HepG2 (cell line): ENCODE data around the gene FOXN3. TPM values are rescaled to one million over a fixed set of nuclear protein-coding genes. Genes with fewer than 3 reads are reported as not detected.

Experiments
- ATAC-seq: fragments of 200-7000 bp; cut with Tn5 transposase; 3 replicates; pipeline ENCODE4 v1.9.1; 2020; ENCODE audit warnings: mild to moderate bottlenecking, moderate library complexity
- BruUV-seq: library from RNA; stranded (reverse); fragments of 400-500 nt; replicated peaks from 2 replicates; lab custom pipeline; 2021; lab: Mats Ljungman, UMichigan
- CTCF ChIA-PET: fragments of 300-600 bp; formaldehyde crosslinking; extraction: SDS; loops from one replicate; lab custom pipeline; 2021; ENCODE audit warnings: low total read pairs, inconsistent platforms, low intra/inter-chr PET ratio; lab: Yijun Ruan, JAX
- POLR2A ChIA-PET: fragments of 350-600 bp; sonication (Branson Sonifier 250); formaldehyde crosslinking; loops from one replicate; lab custom pipeline; 2020; ENCODE audit warnings: antibody characterized with exemption, inconsistent platforms; lab: Yijun Ruan, JAX
- DNase-seq: peaks from one replicate; pipeline ENCODE4 v3.0.0-alpha.2; 2015; ENCODE audit warnings: low spot score
- FAIRE-seq: peaks from 3 replicates; lab custom pipeline; 2011; peaks lifted over from hg19 to GRCh38; lab: Jason Lieb, UNC
- H2AFZ ChIP-seq: one replicate; pipeline ENCODE4 v1.6.1; 2011; ENCODE audit warnings: low read length, inconsistent platforms
- H3K27ac ChIP-seq: fragments of 300-600 bp; 3 replicates; pipeline ENCODE4 v1.8.0; 2011; ENCODE audit warnings: mixed run types, mild to moderate bottlenecking, mixed read lengths, low read length, inconsistent platforms; ENCODE audit not compliant: insufficient read depth; ENCODE audit errors: extremely low read length
- H3K27me3 ChIP-seq, 2 experiments: fragments of 200-600 bp in 1 of 2; 2 replicates in 1 of 2; 3 replicates in 1 of 2; pipeline versions ENCODE4 v1.6.0 to v1.8.0; 2011; ENCODE audit warnings: low read length in 2 of 2, mild to moderate bottlenecking in 2 of 2, moderate library complexity in 2 of 2, inconsistent platforms in 1 of 2; ENCODE audit not compliant: insufficient read depth in 2 of 2, control insufficient read depth in 1 of 2
- H3K36me3 ChIP-seq, 2 experiments: fragments of 200-600 bp in 1 of 2; replicated peaks in 1 of 2; 2 replicates in 1 of 2; 3 replicates in 1 of 2; pipeline versions ENCODE4 v1.5.1 to v1.8.0; 2011; ENCODE audit warnings: low read length in 2 of 2, inconsistent platforms in 1 of 2; ENCODE audit not compliant: insufficient read depth in 2 of 2, control insufficient read depth in 1 of 2
- H3K4me1 ChIP-seq: 2 replicates; pipeline ENCODE4 v1.5.1; 2012; ENCODE audit warnings: low read length, inconsistent platforms; ENCODE audit not compliant: insufficient read depth
- H3K4me2 ChIP-seq: 2 replicates; pipeline ENCODE4 v1.6.0; 2011; ENCODE audit warnings: low read depth, low read length, inconsistent platforms
- H3K4me3 ChIP-seq, 3 experiments: fragments of 200-600 bp in 1 of 3; sonication (generic), shearing (Covaris generic) in 1 of 3; replicated peaks in 1 of 3; 2 replicates each; pipeline ENCODE4 v1.5.1; 2011 to 2016; ENCODE audit warnings: low read length in 3 of 3, inconsistent platforms in 2 of 3, low read depth in 2 of 3, mild to moderate bottlenecking in 2 of 3, control low read depth in 1 of 3, mixed read lengths in 1 of 3; ENCODE audit not compliant: insufficient read depth in 1 of 3
- H3K79me2 ChIP-seq: one replicate; pipeline ENCODE4 v1.6.1; 2011; ENCODE audit warnings: low read length, inconsistent platforms; ENCODE audit not compliant: insufficient read depth
- H3K9ac ChIP-seq: 2 replicates; pipeline ENCODE4 v1.6.0; 2011; ENCODE audit warnings: mild to moderate bottlenecking, low read depth, low read length, inconsistent platforms; ENCODE audit not compliant: insufficient read depth
- H3K9me3 ChIP-seq: 2 replicates; pipeline ENCODE4 v1.5.1; 2012; ENCODE audit warnings: mild to moderate bottlenecking, low read length
- H4K20me1 ChIP-seq: 2 replicates; pipeline ENCODE4 v1.6.0; 2011; ENCODE audit warnings: inconsistent platforms, mild to moderate bottlenecking, low read length, moderate library complexity; ENCODE audit not compliant: insufficient read depth
- ARHGAP35 ChIP-seq: sonication (generic); formaldehyde crosslinking; IDR thresholded peaks from 2 replicates; pipeline ENCODE4 v1.9.0; 2022; ENCODE audit warnings: mild to moderate bottlenecking, inconsistent platforms, moderate library complexity, missing genetic modification reagents, borderline replicate concordance
- DNMT1 ChIP-seq: sonication (generic); formaldehyde crosslinking; IDR thresholded peaks from 2 replicates; pipeline ENCODE4 v1.5.1; 2020; ENCODE audit warnings: mild to moderate bottlenecking, missing genetic modification reagents
- ETV6 ChIP-seq: sonication (generic); formaldehyde crosslinking; conservative IDR thresholded peaks from 2 replicates; pipeline ENCODE4 v1.4.0; 2020; ENCODE audit warnings: missing genetic modification reagents
- HMG20B ChIP-seq: conservative IDR thresholded peaks from 2 replicates; pipeline ENCODE4 v1.6.1; 2016; ENCODE audit warnings: missing genetic modification reagents, missing compliant biosample characterization
- MATR3 ChIP-seq: sonication (generic); formaldehyde crosslinking; IDR thresholded peaks from 2 replicates; pipeline ENCODE4 v1.4.0; 2020; ENCODE audit warnings: missing genetic modification reagents
- RFX1 ChIP-seq: fragments of 450-650 bp; IDR thresholded peaks from 2 replicates; pipeline ENCODE4 v1.6.1; 2017
- SMAD9 ChIP-seq: sonication (generic); formaldehyde crosslinking; IDR thresholded peaks from 2 replicates; pipeline ENCODE4 v1.5.1; 2020; ENCODE audit warnings: mild to moderate bottlenecking, missing genetic modification reagents
- SUZ12 ChIP-seq: fragments of 150-350 bp; IDR thresholded peaks from 2 replicates; pipeline ENCODE4 v1.6.1; 2014; ENCODE audit warnings: low read depth, low read length
- ZNF274 ChIP-seq: sonication (generic); formaldehyde crosslinking; IDR thresholded peaks from 2 replicates; pipeline ENCODE4 v1.5.1; 2020; ENCODE audit warnings: mild to moderate bottlenecking, missing genetic modification reagents
- ZNF563 ChIP-seq: sonication (generic); formaldehyde crosslinking; IDR thresholded peaks from 2 replicates; pipeline ENCODE4 v1.8.0; 2022; ENCODE audit warnings: mild to moderate bottlenecking, moderate library complexity, missing genetic modification reagents
- ZSCAN20 ChIP-seq: sonication (generic); formaldehyde crosslinking; IDR thresholded peaks from 2 replicates; pipeline ENCODE4 v1.4.0; 2020; ENCODE audit warnings: missing genetic modification reagents, mild to moderate bottlenecking, borderline replicate concordance
- ZSCAN22 ChIP-seq: sonication (generic); formaldehyde crosslinking; IDR thresholded peaks from 2 replicates; pipeline ENCODE4 v1.4.0; 2020; ENCODE audit warnings: mild to moderate bottlenecking, missing genetic modification reagents
- WGBS: methylation state at CpG from one replicate; pipeline ENCODE4 v1.1.6; 2017; ENCODE audit warnings: low lambda C conversion rate; 5-methylcytosine and 5-hydroxymethylcytosine counted together
- in situ Hi-C: cut with HindIII; loops from 2 replicates; pipeline ENCODE4 v1.10.0; 2017; ENCODE audit warnings: low pct_unique_long_range_greater_than_20kb; ENCODE audit not compliant: extremely low pct_ligation_motif_present
- intact Hi-C: fragments of 100-400 bp; cut with micrococcal nuclease; formaldehyde crosslinking; loops from one replicate; pipeline ENCODE4 v1.10.0; 2022; ENCODE audit not compliant: unreplicated experiment
- polyA plus RNA-seq, 8 experiments: library from polyadenylated mRNA; depleted of rRNA in 3 of 8; stranded (reverse) in 7 of 8; unstranded in 1 of 8; fragments of >200 nt; fragmentation: Illumina TruSeq in 4 of 8; extraction: Trizol in 4 of 8; gene quantifications; 2 replicates each; pipeline versions ENCODE4 v1.2.1 to v1.2.3, GENCODE V29; 2011 to 2016; ENCODE audit warnings: low read depth in 4 of 8, missing spikeins in 1 of 8, mixed read lengths in 1 of 8; ENCODE audit not compliant: insufficient read depth in 1 of 8
- total RNA-seq, 5 experiments: library from RNA; depleted of rRNA; stranded (reverse); fragments of >200 nt; fragmentation: Illumina TruSeq; extraction: Trizol; gene quantifications; 2 replicates each; pipeline ENCODE4 v1.2.3, GENCODE V29; 2016; ENCODE audit warnings: low read depth in 1 of 5
- TF ChIP-seq, protein P1 (sequence below): sonication (generic); formaldehyde crosslinking; IDR thresholded peaks from 2 replicates; pipeline ENCODE4 v1.4.0; 2020; ENCODE audit warnings: missing genetic modification reagents; ENCODE audit errors: not compliant biosample characterization

Gene FOXN3
- total and polyA plus RNA-seq, 2 of the 13 experiments (the other 11 are each of a cell fraction or from before 2014, with no cell fraction given) = 32.4 to 70.2 TPM

DNA sequence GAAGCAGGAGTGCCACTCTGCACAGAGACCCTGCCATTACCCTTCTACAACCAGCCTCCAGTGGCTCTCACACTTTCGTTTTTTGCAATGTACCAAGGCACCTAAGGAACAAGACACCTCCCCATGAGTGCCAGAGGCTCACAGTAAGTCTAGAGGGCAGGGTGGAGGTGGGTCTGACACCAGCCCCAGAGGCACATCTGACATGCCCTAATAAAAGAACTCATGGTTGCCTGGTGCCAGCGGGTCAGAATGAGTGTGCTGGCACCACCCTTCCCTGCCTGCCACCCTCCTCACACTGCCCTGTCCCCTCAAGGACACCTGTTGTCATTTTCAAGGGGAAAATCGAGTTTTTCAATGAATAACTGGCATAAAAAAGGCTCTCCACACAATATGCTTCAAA, 161.2 kb downstream of the FOXN3 start:
- H3K4me3 ChIP-seq = no peak overlapping the region
- 96% methylated on average over 2 of the region's 3 CpGs for WGBS
- no peak for TF ChIP-seq ZSCAN20 (CRISPR knock-in tag)
- no peak for TF ChIP-seq ZNF563 (CRISPR knock-in tag)
- no peak for TF ChIP-seq SUZ12
- no peak for TF ChIP-seq HMG20B
- TF ChIP-seq ETV6 (CRISPR knock-in tag) = no peak
- no peak for TF ChIP-seq MATR3 (CRISPR knock-in tag)
- TF ChIP-seq ARHGAP35 = no peak
- no peak for TF ChIP-seq RFX1
- TF ChIP-seq ZSCAN22 (CRISPR knock-in tag) = no peak
- TF ChIP-seq, protein P1, sequence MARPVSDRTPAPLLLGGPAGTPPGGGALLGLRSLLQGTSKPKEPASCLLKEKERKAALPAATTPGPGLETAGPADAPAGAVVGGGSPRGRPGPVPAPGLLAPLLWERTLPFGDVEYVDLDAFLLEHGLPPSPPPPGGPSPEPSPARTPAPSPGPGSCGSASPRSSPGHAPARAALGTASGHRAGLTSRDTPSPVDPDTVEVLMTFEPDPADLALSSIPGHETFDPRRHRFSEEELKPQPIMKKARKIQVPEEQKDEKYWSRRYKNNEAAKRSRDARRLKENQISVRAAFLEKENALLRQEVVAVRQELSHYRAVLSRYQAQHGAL (CRISPR knock-in tag) = no peak
- no peak for TF ChIP-seq DNMT1
- TF ChIP-seq ZNF274 (CRISPR knock-in tag) = no peak
- no peak for TF ChIP-seq SMAD9 (CRISPR knock-in tag)
- TF ChIP-seq, all 625 proteins: peak for 0
- Histone ChIP-seq H3K9ac (no peak overlapping the region), H3K9me3 (no peaks in the 10 kb centered on the region), H3K4me1 (peaks cover 10% of the 10 kb centered on the region; the same call in 1 of the 2 replicates), H3K27ac (no peak overlapping the region), H4K20me1 (peaks cover 75% of the 10 kb centered on the region), H3K4me2 (no peak overlapping the region), H3K79me2 (peaks cover 56% of the 10 kb centered on the region), H2AFZ (no peak overlapping the region), H3K27me3 (no peaks in the 10 kb centered on the region), H3K36me3 (peaks cover 17 to 51% of the 10 kb centered on the region in 2 experiments)
- ATAC-seq = no peak
- in situ Hi-C loops = no loop called here
- CTCF ChIA-PET = no interaction called here
- intact Hi-C loops = no loop called here
- FAIRE-seq = no peak
- DNase-seq = no peak
- BruUV-seq = no TSS peak
- POLR2A ChIA-PET = no interaction called here
